RPMI7951 (cell line): ENCODE data around the gene ACY1. TPM values are rescaled to one million over a fixed set of nuclear protein-coding genes. Genes with fewer than 3 reads are reported as not detected.
"Not testable (repeated sequence)": the region's sequence is repeated elsewhere in the genome, so short reads cannot be mapped to it uniquely, and the experiment has no call there.

Experiments used
- DNase-seq: peaks from one replicate; pipeline ENCODE4 v3.0.0-alpha.2; 2012; ENCODE audit warnings: low read depth
- total RNA-seq: library from RNA; depleted of rRNA; stranded (reverse); fragments of >200 nt; shearing (Covaris generic); gene quantifications from 2 replicates; pipeline ENCODE4 v1.2.3, GENCODE V29; 2014

Gene ACY1
- total RNA-seq, 1 experiment from 2014 or later = 50.0 TPM

- DNase-seq = no peak
Measured at GRCh38 chr3:51983578-51984268, 388 bp downstream of the ACY1 start.

- DNase-seq = no peak
Measured at GRCh38 chr3:51984269-51984647, 923 bp downstream of the ACY1 start.

- no peak for DNase-seq
Measured at GRCh38 chr3:51985063-51985462, 1.7 kb downstream of the ACY1 start.

DNA sequence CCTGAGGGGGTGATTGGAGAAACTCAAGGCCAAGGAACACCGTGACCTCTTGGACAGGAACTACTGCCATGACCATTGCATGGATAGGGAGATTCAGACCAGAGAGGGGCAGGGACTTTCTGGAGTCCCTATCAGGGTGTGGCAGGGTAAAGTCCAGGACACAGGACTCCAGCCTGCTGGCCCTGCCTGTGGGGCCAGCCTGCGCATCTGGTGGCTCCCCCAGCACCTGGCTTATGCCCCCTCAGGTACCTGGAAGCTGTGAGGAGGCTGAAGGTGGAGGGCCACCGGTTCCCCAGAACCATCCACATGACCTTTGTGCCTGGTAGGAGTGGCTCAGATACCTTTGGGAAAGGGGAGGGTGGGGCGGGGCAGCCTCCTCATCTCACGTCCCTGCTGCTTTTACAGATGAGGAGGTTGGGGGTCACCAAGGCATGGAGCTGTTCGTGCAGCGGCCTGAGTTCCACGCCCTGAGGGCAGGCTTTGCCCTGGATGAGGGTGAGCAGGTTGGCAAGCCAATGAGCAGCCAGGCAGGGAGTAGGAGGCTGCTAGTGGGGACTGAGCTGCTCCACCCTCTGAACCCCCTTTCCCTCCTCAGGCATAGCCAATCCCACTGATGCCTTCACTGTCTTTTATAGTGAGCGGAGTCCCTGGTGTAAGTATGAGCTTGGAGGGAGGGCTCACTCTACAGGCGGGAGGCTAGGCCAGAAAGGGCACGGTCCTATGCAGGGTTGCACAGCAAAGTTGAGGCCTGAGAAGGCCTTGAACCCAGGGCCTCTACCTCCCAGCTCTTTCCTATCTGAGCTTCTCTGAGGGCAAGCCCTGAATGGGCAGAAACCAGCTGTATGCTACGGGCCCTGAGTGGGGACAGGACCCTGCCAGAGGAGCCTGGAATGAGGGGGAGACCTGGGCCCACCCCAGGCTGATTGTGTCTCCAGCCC lies 2.9 kb downstream of the ACY1 start:
- no peak for DNase-seq

DNA sequence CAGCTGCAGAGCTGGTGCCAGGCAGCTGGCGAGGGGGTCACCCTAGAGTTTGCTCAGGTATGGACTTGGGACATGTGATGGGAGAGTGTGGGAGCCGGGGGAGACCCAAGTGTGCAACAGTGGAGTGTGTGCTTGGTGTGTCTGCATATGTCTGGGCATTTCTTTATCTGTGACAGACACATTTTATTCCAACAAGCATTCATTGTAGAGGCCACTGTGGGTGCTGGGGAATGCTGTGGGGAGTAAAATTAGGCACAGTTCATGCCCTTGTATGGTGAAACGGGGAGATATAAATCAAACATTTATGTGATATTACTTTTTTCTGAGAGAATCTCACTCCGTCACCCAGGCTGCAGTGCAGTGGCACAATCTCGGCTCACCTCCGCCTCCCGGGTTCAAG lies 4.2 kb downstream of the ACY1 start:
- no peak for DNase-seq

DNA sequence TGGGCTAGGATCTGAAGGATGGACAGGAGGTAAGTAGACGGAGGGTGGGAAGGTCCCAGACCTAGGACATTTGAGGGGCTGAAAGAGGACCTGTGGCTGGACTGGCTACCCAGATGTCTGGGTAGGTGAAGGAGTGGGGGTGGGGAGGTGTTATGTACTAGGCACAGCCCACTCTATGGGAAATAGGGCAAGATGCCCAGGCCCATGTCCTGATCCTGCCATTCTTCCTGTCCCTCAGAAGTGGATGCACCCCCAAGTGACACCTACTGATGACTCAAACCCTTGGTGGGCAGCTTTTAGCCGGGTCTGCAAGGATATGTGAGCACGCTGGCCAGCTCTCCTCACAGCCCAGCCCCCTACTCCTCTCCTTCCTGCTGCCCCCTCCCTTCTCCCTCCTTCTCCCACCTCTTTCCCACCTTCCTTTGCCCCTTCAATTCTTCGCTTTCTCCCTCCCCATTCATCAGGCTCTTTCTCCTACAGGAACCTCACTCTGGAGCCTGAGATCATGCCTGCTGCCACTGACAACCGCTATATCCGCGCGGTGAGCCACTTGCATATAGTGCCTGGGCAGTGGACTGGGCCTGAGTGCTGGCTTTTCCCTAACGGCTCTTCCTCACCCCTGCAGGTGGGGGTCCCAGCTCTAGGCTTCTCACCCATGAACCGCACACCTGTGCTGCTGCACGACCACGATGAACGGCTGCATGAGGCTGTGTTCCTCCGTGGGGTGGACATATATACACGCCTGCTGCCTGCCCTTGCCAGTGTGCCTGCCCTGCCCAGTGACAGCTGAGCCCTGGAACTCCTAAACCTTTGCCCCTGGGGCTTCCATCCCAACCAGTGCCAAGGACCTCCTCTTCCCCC lies 5.2 kb downstream of the ACY1 start:
- DNase-seq = no peak

GRCh38 chr3:51990501-51990971 lies 7.2 kb downstream of the ACY1 start:
- DNase-seq = not testable (repeated sequence)

DNA sequence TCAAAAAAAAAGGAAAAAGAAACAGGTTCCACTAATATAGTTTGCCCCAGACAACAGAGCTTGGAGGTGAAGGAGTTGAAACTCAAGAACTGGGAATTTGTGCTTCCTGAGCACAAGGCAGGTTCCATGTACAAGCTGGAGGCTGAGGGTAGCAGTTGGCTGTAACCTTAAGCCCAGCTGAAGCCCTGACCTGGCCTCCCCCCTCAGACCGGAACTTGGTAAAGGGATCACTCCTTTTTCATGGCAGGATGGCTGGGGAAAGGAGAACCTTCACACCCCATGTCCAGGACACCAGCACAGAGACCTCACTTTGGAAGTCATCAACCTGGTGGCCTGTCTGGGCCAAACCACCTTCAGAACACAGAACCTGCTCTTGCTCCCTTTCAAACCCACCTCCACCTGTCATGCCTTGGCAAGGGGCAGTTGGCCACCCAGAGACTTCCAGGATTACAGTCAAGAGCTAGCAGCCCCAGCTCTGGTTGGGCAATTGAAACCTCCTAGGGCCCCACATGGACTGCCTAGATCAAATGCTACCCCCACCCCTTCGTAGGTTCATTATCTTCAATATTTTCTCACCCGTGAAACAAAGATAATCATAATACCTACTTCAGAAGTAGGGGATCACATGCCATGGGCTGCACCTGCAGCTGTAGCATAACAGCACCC lies 8.8 kb downstream of the ACY1 start:
- no peak for DNase-seq

GRCh38 chr3:51993657-51994056 lies 10.3 kb downstream of the ACY1 start:
- DNase-seq = not testable (repeated sequence)

DNA sequence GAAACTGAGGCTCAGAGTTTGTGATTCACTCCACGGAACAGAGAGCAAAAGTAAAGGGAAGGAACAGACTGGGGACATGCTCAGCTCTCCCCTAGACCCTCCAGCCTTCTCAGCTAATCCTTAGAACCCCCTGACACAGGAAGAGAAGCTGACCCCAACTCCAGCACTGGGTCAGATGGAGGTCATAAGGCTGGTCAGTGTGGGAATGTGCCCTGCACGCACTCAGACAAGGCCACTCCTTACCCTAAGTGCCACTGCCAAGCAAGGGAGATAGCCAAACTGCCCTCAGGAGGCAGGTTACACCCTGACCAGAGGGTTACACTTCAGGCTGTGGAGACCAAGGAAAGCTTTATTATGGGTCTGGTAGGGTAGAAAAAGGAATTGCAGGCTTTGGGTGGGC lies 11.2 kb downstream of the ACY1 start:
- DNase-seq = no peak

GRCh38 chr3:51995346-51996163 lies 12.2 kb downstream of the ACY1 start, which contains the start of gene RPL29:
Gene RPL29, minus strand, starts transcription at chr3:51995895. Its CDS starts 434 bp downstream, at chr3:51995461.
- DNase-seq = peak; percentile 95

DNA sequence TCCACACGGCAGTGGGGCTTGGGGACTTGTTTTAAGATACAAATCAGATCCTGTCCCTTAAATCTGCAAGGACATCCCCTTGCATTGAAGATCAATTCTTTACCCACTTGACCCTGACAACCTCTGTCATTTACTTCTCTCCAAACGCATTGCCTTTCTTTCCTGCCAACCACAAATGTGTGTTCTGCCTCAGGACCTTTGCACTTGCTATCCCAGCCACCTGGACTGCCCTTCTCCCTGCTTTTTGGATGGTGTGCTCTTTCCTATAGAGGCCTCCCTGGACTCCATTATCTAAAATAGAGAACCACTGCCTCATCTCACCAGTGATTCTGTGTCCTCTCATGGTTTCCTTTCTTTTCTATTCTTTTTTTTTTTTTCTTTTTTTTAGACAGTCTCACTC lies 13.8 kb downstream of the ACY1 start:
- no peak for DNase-seq

DNA sequence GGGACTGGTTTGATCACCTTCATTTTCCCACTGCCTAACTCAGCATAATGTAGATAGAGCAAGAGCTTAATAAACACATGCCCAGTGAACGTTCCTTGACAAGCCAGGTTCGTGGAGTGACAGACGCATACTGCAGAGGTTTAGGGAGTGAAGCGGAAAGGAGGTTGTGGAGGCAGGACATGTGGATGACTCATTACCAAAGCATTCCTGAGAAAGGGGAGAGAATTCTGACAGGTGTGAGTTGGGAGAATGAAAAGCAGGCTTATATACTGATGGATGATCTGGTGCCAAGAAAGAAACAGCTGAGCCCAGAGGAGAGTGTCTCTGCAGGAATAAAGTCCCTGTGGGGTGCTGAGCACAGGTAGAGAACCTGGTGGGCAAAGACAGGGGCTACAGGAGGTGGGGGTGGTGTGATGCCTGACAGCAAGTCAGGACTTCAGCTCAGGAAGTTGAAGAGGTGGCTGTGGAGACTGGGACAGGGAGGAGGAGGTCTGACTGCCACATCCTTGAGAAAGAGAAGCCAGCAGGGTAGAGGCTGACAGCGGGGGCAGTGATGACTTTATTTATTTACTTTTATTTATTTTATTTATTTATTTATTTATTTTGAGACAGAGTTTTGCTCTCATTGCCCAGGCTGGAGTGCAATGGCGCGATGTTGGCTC lies 14.7 kb downstream of the ACY1 start:
- DNase-seq = peak; percentile 52

GRCh38 chr3:51998774-51999173 lies 15.4 kb downstream of the ACY1 start:
- DNase-seq = no peak

GRCh38 chr3:51999846-52000245 lies 16.5 kb downstream of the ACY1 start:
- DNase-seq = no peak

GRCh38 chr3:52001443-52001974 lies 18.2 kb downstream of the ACY1 start:
- DNase-seq = peak; percentile 56

GRCh38 chr3:52002748-52003147 lies 19.4 kb downstream of the ACY1 start:
- DNase-seq = no peak

DNA sequence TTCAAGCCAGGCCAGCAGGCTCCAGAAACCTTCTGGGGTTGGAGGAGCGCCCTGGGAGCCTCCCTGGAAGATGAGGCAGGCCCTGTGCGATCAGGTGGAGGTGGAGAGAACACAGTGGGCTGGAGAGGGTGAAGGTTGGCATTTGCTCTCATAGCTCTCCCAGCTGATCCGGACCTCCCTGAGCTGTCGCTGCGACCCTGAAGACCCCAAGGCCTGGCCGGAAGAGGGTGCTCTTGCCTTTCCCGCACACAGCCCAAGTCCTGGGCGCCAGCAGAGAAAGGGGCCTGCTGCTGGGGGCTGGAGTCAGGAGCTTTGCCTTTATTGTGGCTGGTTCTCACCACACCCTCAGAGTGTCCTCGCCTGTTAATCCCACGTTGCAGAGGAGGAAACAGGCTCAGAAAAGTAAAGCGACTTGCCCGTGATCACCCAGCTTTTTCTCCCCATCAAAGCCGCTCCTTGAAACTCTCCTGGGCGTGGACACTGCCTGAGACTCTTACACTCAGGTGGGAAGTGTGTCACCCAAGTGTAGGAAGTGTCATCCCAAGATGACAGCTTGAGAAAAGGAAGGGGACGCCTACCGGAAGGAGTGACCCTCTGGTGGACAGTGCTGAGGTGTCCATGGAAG lies 20.9 kb downstream of the ACY1 start:
- DNase-seq = peak; percentile 51

DNA sequence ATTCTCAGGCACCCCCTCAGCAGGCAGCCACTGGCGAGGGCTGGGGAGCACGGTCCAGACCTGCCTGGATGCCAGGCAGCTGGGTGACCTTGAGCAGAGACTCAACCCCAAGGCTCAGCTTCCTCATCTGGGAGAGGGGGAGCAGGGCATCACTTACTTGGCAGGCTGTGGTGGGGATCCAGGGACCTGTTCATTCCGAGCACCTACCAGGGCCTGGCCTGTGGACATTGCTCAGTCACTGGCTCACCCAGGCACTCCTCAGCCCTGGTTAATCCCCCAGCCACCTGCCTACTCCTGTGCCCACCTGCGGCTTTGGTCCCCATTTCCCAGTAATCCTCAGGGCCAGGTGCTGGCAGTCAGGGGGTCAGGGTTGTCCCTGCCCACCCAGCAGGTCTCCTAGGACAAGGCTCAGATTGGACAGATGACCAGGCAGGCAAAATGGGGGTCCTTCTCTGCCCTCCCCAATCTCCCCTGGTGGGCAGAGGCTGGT lies 21.6 kb downstream of the ACY1 start:
- DNase-seq = no peak
